Measurements from ENCODE around the gene LYG2.
"Not testable (repeated sequence)": the region's sequence is repeated elsewhere in the genome, so short reads cannot be mapped to it uniquely, and the experiment has no call there.

The LYG2 gene

DNA sequence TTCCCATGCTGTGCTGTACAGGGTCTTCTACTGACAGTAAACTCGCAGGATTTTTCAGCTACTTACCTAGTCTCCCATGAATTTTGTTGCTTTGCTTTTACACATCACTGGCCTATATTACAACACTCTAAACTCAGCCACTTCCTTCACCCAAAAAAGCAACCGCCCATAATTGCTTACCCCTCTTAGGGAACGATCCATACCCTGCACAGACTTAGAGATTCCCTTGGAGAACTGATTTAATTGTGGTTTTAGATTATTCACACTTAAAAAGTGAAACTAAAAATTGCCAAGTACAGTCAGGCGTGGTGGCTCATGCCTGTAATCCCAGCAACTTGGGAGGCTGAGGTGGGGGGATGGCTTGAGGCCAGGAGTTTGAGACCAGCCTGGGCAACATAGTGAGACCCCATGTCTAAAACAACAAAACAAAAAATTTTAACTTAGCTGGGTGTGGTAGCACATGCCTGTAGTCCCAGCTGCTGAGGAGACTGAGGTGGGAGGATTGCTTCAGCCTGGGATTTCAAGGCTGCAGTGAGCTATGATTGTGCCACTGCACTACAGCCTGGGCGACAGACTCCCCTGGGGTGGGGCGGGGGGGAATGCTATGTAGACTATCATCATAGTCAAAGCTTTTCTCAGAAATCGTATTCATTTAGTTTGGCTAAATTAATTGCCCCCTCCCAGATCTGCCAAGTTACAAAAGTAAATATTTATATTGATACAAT, 55.2 kb downstream of the LYG2 start:
- DNase-seq, result no peak

- no peak for DNase-seq
These were observed 57.2 kb downstream of the LYG2 start for GRCh38 chr2:99198103-99198841.

- DNase-seq, result not testable (repeated sequence)
These were observed 63.1 kb downstream of the LYG2 start for GRCh38 chr2:99192364-99192763.
